AG09309 (cell line): Measurements from ENCODE around the gene KLKB1.
"Not testable (repeated sequence)": the region's sequence is repeated elsewhere in the genome, so short reads cannot be mapped to it uniquely, and the experiment has no call there.

Experiments
- DNase-seq: peaks from one replicate; pipeline ENCODE4 v3.0.0-alpha.2; 2010; ENCODE audit warnings: low read depth
- H3K4me3 ChIP-seq: 2 replicates; pipeline ENCODE4 v1.5.1; 2011; ENCODE audit warnings: mild to moderate bottlenecking, low read depth, low read length, moderate library complexity; ENCODE audit not compliant: control insufficient read depth
- CTCF ChIP-seq: IDR thresholded peaks from 2 replicates; pipeline ENCODE4 v1.5.1; 2011; ENCODE audit warnings: mild to moderate bottlenecking, low read depth, low read length, inconsistent platforms; ENCODE audit not compliant: insufficient read depth, control insufficient read depth; ENCODE audit errors: missing control alignments

KLKB1 gene

GRCh38 chr4:186260504-186261448, 33.5 kb downstream of the KLKB1 start:
- TF ChIP-seq CTCF = no peak
- H3K4me3 ChIP-seq = no peak overlapping the region
- DNase-seq = no peak

- no peak for DNase-seq
- TF ChIP-seq CTCF = no peak
- H3K4me3 ChIP-seq = no peak overlapping the region
These were observed 37.4 kb downstream of the KLKB1 start for GRCh38 chr4:186264660-186265059.

GRCh38 chr4:186265250-186265649, 37.9 kb downstream of the KLKB1 start:
- not testable (repeated sequence) for DNase-seq, H3K4me3 ChIP-seq

DNA sequence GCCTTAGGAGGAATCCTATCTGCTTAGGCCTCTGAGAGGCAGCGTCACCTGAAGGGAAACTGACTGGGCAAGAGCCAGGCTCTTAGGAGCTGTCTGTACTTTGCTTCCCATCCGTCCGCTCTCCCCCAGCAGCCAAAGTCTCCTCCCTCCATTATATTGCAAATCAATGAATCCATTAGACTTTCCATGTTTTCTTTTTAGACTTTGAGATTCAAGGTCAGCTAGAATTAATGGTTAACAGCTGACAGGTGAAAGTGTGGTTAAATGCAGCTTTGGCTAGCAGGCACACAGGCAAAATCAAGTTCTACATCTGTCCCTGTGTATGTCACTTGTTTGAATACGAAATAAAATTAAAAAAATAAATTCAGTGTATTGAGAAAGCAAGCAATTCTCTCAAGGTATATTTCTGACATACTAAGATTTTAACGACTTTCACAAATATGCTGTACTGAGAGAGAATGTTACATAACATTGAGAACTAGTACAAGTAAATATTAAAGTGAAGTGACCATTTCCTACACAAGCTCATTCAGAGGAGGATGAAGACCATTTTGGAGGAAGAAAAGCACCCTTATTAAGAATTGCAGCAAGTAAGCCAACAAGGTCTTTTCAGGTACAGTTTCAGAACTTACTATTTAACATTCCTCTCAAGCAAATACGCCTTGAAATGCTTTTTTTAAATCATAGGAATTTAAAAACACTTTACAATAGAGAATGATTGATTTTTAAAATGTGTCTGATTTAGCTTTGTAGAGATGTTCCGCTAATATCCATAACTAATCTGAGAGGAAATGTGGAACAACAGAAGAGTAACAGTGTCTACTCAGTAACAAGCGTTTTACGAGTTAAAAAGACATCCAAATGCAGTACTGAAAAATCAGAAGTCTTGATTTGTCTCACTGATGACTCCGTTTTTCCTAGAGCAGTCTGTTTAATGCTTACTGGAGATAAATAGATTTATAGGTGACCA, 38.7 kb downstream of the KLKB1 start, which contains the start of gene F11:
Gene F11, plus strand, starts transcription at position 507 of the 970 bp plus-strand sequence. CDS start 948 bp downstream, outside the sequence.
- no peak for TF ChIP-seq CTCF
- DNase-seq = no peak
- H3K4me3 ChIP-seq = no peak within 1 kb of the TSS

GRCh38 chr4:186266729-186267456, 39.6 kb downstream of the KLKB1 start:
- H3K4me3 ChIP-seq = no peak overlapping the region
- no peak for TF ChIP-seq CTCF
- DNase-seq = no peak

DNA sequence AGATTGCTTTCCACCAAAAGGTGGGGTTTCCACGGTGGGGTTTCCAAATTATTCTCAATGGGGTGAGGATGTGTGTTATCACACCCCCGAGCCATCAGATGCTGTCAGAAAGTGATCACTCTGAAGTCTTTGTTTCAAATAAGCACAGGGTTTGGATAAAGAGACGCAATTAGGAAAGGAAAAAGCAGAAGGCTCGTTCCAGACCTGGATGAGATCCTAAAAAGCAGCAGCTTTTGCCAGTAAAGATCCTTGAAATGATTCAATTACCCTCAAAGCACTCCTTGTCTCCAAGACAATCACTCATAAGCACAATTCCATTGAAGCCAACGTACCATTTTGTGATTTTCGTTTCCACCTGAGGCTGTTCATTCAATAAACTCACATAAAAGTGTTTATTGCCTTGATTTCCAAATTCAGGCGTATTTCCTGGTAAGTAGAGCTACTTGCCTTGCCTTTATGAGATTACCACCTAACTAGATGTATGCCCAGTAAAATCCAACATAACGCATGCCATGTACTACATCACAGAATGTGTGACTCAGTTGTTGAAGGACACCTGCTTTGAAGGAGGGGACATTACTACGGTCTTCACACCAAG, 43.9 kb downstream of the KLKB1 start:
- no peak overlapping the region for H3K4me3 ChIP-seq
- no peak for TF ChIP-seq CTCF

More for the DNA sequence above, 43.9 kb downstream of the KLKB1 start:
- no peak for DNase-seq
